Activated CD4-positive, CD25-positive, alpha-beta regulatory T cell treated with anti-CD3 and anti-CD28 coated beads, Interleukin-2, amount 50 U/mL, for 16 hours (primary cell): ENCODE measurements around the gene TEX44.

Source experiments
- DNase-seq: peaks from one replicate; pipeline ENCODE4 v3.0.0-alpha.2; 2020; ENCODE audit warnings: low read depth, low spot score

The TEX44 gene

DNA sequence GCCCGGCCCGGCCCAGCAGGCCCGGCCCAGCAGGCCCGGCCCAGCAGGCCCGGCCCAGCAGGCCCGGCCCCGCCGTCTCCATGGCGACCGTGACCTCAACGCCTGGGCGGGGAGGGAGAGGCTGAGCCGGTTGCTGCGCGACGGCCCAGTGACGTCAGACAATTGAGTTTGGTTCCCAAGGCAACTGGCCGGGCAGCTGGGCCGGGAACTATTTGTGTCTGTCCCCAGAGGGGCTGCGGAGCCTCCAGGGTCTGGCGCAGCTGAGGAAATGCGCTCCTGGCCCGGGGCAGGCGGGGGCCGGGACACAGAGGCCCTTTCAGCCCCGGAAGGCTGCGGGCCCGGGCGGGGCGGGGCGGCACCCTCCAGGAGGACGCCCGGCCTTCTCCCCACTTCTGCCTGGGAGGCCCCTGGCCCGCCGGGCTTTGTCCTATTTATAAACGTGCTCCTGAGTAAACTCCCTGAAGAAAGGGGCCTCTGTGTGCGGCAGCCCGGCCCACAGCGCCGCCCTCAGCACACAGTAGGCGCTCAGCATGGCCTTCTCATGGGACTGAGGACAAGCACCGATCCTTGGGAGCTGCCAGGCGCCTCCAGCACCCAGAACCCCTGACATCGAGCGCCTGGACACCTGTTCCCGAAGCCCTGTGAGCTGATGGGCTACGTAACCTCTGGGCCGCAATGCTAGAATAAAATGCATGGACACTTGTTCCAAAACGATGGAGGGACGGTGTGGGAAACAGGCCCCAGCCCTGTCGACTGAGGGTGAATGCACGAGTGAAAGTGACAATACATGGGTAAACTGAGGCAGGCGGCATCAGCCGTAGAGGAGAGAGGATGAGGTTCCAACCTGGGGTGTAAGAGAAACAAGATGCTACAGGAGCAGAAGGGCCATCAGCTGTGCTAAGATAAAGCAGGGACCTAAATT is 12.3 kb downstream of the TEX44 start:
- peak; percentile 92 for DNase-seq

DNA sequence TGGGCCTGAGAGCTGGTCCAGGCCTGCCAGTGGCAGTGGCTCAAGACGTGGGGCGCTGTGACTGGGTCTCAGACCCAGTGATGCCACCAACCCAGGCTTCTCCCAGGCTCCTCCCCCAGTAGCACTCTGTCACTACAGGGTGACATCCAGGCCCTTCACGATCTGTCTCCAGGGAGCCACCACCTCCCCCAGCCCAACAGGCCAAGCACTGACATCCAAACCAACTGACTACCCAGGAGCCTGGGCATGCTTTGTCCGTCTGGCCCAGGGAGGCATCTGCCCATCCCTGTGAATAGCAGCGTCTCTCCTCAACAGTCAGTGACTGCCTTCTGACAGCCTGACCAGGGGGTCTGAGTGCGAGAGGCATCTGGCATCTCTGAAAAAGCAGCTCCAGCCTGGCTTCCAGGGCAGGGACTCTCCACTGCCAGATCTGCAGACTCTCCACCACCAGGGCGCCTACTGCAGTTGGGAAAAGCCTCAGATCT is 13.0 kb downstream of the TEX44 start:
- no peak for DNase-seq

DNA sequence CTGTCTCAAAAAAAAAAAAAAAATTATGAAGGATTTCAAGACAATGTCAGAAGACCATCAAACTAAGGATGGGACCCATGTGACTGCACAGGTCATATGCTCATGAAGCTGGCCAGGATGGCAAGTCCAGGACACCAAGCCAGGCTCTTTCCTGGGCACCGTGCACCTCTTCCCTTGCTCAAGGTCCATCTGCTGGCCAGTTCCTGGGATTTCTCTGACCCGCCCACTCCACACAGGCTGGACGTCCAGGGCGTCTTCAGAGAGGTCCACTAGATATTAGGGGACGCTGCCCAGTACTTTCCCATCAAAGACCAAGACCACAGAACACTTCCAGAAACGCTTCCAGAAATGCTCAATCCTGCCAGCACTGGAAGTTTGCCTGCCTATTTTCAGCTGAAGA is 14.3 kb downstream of the TEX44 start:
- DNase-seq, result no peak

DNA sequence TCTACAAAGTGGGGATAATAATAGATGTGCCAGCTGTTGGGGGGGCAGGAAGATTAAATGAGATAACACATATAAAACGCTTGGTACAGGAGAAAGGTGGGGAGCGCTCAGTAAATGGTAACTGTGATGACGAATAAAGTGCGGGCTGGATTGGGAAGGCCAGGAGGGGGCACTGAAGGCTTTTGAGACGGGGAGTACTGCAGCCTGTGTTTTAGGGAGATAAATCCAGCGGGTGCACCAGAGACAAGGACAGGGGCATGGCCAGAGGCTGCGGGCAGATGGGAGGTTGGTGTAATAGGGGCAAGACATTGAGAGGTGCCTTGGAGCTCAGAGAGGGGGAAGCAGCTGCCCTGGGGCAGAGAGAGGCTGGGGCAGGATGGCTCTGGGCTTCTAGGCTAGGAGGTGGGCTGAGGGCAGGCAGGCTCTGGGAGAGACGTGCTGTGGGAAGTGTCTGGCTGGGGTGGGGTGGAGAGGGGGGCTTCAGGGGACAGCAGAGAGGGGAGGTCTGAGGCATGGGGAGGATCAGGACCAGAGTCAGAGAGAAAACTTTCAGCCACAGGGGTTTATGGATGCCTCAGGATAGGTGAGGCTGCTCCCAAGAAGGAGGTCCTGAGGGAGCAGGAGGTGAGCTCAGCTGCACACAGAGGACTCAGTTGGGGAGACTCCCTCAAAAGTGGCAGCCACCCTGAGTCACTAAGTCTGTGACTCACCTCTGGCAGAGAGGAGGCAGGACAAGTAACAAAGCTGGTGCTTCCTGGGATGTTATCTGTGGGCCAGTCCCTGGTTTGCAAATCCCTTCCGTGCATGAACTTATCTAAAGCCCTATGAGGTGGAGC is 18.8 kb downstream of the TEX44 start:
- DNase-seq, result no peak

DNA sequence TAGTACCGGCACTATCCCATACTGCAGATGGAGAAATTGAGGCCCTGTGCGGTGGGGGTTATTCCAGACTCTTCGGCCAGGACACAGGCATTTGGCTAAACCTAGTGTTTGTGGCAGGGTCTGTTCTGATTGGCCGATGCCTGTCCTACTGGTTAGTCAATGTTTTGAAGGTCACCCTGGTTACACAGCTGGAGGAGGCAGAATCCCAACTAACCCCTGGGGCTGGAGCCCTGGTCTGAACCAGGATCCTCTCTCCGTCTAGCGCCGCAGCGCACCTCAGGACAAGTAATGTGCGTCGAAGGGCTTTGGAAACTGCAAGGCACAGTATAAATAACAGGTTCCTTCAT is 19.4 kb downstream of the TEX44 start:
- no peak for DNase-seq

DNA sequence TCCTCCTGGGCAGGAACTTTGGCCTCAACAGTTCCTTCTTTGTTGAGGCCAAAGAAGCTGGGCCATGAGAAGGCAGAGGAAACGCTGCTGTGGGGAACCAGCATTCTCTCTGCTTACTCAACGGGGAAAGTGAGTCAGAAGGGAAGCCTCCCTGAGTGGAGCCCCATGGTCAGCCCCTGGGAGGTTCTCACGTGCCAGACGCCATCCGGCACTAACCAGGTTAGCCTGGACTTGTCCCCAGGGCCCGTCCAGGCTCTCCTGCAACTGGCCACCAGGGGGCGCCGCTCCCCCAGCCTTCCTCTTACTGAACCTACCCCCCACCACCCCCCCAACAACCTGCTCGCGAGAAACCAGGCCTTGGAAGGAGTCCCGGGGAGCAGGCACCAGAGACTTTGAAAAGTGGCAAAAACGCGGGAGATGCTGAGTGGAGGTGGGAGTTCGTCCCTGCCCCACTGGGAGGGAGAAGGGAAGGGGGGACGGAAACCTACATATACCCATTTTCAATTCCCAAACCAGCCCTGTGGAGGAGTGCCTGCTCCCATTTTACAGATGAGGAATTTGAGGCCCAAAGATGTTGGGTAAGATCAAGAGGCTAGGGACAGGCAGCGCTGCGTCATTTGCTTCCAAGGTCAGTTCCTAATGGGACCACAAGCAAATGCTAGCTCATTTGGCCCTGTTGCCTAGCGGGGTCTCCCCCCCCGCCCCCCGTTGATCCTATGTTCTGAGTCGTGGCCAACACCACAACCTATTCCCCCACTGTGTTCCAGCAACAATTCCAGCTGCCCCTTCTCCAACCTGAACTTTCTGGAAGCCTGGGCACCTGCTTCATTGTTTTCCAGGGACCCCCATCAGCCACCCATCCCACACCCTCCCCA is 20.0 kb downstream of the TEX44 start:
- DNase-seq, result peak; percentile 80

DNA sequence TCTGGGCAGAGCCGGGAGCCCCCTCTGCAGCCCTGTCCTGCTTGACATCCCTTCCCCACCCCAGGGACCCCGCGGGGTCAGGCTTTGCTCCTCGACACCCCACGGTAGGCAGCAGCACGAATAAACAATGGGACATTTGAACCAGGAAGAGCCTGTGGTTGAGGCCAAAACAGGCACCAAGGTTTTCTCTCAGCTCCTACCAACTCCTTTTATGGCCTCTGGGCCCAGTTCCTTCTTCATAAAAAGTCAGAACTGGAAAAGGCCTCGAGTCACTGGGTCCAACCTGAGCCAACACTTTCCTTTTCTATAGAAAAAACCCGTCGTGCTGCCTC is 20.6 kb downstream of the TEX44 start:
- no peak for DNase-seq

- DNase-seq, result peak; percentile 40
These were observed 21.2 kb downstream of the TEX44 start for GRCh38 chr2:231613663-231614558.

DNA sequence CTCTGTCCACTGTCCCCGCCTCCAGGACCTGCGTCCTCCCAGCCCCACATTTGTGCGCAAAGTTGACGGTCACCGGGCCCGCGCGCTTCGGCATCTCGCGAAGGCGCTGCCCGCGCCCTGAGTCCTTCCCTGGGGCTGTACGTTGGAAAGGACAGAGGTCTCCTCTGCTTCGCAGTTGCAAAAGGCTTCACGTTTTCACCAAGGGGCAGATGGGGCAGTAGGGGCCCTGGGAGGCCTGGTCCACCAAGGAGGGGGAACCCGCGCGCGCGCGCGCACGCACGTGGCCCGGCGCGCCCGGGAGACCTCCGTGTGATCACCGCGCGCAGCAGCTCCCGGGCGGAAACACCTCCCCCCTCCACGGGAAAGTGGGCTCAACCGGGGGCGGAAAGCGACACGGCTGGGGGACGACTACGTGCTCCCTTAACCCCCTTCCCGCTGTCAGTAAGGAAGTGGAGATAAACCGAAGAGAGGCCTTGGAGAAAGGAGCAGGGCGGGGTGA is 21.9 kb downstream of the TEX44 start:
- no peak for DNase-seq

DNA sequence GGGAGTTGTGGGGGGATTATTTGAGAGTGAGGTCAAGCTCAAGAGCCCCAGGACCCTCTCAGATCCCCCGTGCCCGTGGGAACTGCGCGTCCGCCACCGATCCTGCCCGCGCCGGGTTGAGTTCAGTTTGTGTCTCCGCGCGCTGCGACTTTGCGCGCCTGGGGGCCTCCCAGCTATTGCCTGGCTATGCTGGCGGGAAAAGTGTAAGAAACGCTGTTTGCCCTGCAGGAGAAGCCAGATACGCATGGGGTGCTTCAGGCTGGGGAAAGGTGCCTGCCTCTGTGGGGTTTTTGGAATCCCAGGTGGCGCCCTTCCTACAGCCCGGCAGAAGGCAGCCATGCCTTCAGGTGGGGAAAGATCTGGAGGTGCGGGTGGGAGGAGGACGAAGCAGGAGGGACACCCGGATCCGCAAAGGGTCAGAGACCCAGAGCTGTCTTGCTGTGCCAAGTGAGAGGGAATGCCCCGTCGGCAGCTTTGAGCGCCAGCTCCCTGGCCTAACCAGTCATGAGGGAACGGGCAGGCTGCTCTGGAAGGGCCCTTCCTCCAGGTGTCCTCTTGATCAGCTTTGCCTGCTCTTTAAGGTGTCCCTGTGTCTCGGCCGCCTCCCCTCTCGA is 22.5 kb downstream of the TEX44 start:
- DNase-seq, result no peak

DNA sequence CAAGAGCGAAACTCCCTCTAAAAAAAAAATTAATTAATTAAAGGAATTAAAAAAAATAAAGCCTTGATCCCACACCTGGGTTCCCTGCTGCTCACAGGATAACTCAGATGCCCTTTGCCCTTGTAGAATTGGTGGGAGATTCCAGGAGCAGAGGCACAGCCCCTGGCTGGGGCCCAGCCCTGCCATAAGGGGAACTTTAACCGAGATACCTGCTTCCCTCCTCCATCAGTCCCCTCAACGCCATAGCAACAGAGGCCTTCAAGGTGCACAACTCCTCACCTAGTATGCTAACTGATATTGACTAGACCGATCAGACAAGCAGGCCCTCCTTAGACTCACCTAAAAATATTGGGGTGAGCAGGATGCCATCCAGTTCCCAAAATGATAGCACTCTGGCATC is 23.6 kb downstream of the TEX44 start:
- DNase-seq, result no peak

DNA sequence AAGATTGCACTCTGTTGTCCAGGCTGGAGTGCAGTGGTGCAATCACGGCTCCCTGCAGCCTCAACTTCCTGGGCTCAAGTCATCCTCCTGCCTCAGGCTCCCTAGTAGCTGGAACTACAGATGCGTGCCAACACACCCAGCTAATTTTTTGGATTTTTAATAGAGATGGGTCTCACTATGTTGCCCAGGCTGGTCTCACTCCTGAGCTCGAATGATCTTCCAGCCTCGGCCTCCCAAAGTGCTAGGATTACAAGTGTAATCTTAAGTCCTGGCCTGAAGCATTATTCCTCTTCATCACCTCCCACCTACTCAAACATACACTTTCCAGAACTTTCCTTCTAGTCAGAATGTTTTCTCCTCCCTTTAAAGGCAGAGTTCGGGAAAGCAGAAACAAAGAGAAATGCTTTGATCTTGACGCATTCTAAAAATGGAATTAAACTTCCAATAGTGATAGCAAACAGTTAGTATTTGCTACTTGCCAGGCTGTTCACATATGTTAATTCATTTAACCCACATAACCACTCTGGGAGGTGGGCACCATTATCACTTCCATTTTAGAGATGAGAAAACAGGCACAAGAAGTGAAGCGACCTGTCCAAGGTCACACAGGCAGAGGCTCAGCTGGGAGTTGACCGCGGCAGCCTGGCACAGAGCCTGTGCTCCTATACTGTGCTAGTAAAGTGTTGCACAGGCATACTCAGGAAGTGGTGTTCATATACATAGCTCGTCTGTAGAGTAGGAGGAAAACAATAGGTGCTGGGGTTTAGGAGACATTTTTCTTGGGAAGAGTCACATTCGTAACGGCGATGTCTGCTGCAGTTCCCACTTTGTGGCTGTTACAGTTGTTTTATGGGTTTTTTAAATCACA is 24.6 kb downstream of the TEX44 start:
- DNase-seq, result no peak

DNA sequence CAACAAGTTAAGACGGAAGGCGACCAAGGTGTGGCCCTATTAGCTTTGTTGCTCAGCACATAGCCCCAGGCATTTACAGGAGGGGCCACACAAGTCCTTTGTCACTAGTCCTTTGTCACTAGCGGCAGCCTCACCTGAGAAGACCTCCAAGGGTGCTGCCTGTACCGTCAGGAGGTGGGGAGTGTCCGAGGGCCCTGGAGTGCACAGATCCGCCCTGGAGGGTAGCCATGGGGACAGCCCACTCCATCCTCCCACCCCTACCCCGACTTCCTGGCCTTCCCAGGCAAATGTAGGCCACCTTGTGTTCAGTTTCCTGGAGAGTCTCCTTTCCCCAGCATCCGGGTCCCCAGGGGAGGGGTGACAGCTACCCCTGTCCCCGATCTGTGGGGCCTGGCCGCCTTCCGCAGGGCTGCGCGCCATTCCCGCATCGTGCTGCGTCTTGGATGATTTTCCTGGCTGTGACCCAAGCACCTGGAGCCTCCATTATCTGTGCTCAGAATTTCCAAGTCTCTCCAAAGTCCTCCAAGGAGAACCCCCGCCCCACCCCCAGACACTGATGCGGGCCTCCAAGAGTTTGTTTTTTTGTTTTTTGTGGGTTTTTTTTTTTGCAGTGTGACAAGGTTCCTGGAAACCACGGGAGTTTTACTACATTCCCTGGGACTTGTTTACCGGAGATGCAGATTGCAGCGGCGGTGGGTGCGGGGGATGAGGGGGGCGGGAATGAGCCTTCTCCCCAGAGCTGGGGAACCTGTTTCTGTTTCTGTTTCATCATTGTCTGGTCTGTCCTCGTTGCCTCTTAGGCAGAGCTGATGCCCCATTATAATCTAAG is 28.6 kb downstream of the TEX44 start:
- no peak for DNase-seq

DNA sequence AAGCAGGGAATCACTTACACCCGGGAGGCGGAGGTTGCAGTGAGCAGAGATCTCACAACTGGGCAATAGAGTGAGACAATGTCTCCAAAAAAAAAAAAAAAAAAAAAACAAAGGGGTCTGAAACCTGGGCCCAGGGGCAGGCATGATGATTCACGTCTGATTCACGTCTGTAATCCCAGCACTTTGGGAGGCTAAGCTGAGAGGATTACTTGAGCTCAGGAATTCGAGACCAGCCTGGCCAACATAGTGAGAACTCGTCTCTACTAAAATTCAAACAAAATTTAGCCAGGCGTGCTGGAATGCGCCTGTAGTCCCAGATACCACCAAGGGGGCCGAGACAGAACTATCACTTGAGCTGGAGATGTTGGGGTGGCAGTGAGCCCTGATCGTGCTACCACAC is 30.3 kb downstream of the TEX44 start:
- no peak for DNase-seq

GRCh38 chr2:231626449-231626848 is 33.8 kb downstream of the TEX44 start:
- no peak for DNase-seq

DNA sequence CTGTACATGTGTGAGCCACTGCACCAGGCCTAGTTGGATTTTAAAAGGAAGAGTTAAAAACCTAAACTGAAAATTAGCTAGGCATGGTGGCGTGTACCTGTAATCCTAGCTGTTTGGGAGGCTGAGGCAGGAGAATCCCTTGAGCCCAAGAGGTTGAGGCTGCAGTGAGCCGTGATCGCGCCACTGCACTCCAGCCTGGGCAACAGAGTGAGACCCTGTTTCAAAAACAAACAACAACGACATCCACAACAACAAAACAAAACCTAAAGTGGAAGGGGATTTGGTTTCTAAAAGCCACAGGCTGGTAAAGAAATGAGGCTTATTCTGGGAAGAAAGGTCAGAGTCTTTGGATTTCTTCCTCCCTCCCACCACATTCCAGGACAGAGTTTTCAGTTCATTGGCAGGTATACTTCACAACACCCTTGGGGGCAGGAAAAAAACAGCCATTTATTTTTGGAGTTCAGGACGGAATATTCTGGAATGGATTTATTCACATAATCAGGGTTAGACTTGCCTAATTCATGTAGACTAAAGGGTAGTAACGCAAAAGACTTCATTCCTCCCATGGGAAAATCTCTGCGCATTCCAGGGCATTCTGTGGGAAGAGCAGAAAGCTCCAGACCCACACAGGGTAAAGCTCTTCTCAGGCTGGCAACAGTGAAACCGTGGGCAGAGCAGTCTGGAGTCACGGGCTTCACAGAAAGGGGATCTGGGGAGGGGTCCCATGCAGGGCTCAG is 34.9 kb downstream of the TEX44 start:
- no peak for DNase-seq

DNA sequence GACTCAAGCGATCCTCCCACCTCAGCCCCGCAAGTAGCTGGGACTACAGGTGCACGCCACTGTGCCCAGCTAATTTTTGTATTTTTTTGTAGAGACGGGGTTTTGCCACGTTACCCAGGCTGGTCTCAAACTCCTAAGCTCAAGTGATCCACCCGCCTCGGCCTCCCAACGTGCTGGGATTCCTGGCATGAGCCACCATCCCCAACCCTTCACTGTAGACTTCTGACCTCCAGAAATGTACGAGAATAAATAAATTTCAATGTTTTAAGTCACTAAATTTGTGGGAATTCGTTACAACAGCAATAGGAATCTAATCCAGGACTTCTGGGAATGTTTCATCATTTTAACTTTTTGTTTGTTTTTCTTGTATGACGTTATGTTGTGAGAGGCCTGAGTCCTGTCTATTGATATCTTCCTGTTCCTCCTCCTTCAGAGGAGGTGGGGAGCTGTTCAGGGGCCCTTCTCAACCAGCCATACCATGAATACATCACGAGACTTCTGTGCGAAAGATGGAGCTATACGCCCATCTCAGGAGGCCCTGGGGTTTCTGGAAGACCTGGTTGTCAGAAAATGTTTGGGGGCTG is 40.0 kb downstream of the TEX44 start:
- no peak for DNase-seq
